IPS-20b (cell line): ENCODE results near the gene MAPK8IP3.

Experiments used
- H3K27ac ChIP-seq: one replicate; pipeline ENCODE4 v1.5.1; 2013; ENCODE audit warnings: low read length
- H3K27me3 ChIP-seq: 2 replicates; pipeline ENCODE4 v1.6.1; 2013; ENCODE audit warnings: mild to moderate bottlenecking, low read length, inconsistent platforms; ENCODE audit not compliant: insufficient read depth
- H3K36me3 ChIP-seq: 2 replicates; pipeline ENCODE4 v1.6.1; 2013; ENCODE audit warnings: low read depth, mild to moderate bottlenecking, inconsistent platforms, low read length, moderate library complexity; ENCODE audit not compliant: insufficient read depth
- H3K4me1 ChIP-seq: 2 replicates; pipeline ENCODE4 v1.6.1; 2013; ENCODE audit warnings: mild to moderate bottlenecking, control low read depth, inconsistent platforms, low read length, moderate library complexity; ENCODE audit not compliant: insufficient read depth
- H3K4me3 ChIP-seq: 2 replicates; pipeline ENCODE4 v1.5.1; 2013; ENCODE audit warnings: mild to moderate bottlenecking, low read length, inconsistent platforms
- H3K9ac ChIP-seq: 2 replicates; pipeline ENCODE4 v1.6.1; 2013; ENCODE audit warnings: low read depth, mild to moderate bottlenecking, inconsistent platforms, low read length, moderate library complexity
- H3K9me3 ChIP-seq: 2 replicates; pipeline ENCODE4 v1.6.1; 2013; ENCODE audit warnings: mild to moderate bottlenecking, low read depth, low read length, inconsistent platforms; ENCODE audit not compliant: insufficient read depth

The MAPK8IP3 gene

GRCh38 chr16:1705688-1706385 is at the start of gene MAPK8IP3:
MAPK8IP3 (plus strand) TSS chr16:1706195; CDS start chr16:1706340, 145 bp downstream.
- peak within 1 kb of the TSS; percentile 88 for H3K9ac ChIP-seq
- H3K27ac ChIP-seq: peak within 1 kb of the TSS; percentile 40
- no peaks in the 10 kb centered on the region for H3K27me3 ChIP-seq
- no peaks in the 10 kb centered on the region for H3K9me3 ChIP-seq
- H3K36me3 ChIP-seq: peaks cover 21% of the 10 kb centered on the region
- peak within 1 kb of the TSS; percentile 93 for H3K4me3 ChIP-seq
- 0 out of 2 replicates have a peak, but pooled peaks cover 4% of the 10 kb centered on the region for H3K4me1 ChIP-seq

- Histone ChIP-seq H3K9me3 (no peaks in the 10 kb centered on the region), H3K4me3 (no peak overlapping the region), H3K27me3 (no peaks in the 10 kb centered on the region), H3K36me3 (peaks cover 72% of the 10 kb centered on the region), H3K9ac (no peak overlapping the region), H3K27ac (no peak overlapping the region), H3K4me1 (no peaks in the 10 kb centered on the region)
Observed at GRCh38 chr16:1656808-1657617, 49.0 kb upstream of the MAPK8IP3 start.

- Histone ChIP-seq H3K4me1 (no peaks in the 10 kb centered on the region), H3K36me3 (peaks cover 72% of the 10 kb centered on the region), H3K27me3 (no peaks in the 10 kb centered on the region), H3K4me3 (no peak overlapping the region), H3K27ac (no peak overlapping the region), H3K9ac (no peak overlapping the region), H3K9me3 (no peaks in the 10 kb centered on the region)
Observed at GRCh38 chr16:1657841-1658240, 48.2 kb upstream of the MAPK8IP3 start.

- H3K4me3 ChIP-seq: no peak overlapping the region
- peaks cover 77% of the 10 kb centered on the region for H3K36me3 ChIP-seq
- H3K9ac ChIP-seq: no peak overlapping the region
- no peak overlapping the region for H3K27ac ChIP-seq
- H3K4me1 ChIP-seq: no peaks in the 10 kb centered on the region
- no peaks in the 10 kb centered on the region for H3K27me3 ChIP-seq
- H3K9me3 ChIP-seq: no peaks in the 10 kb centered on the region
Observed at GRCh38 chr16:1659031-1659430, 47.0 kb upstream of the MAPK8IP3 start.

GRCh38 chr16:1661826-1662225 is 44.2 kb upstream of the MAPK8IP3 start:
- H3K27ac ChIP-seq: no peak overlapping the region
- no peaks in the 10 kb centered on the region for H3K27me3 ChIP-seq
- peaks cover 81% of the 10 kb centered on the region for H3K36me3 ChIP-seq
- no peak overlapping the region for H3K4me3 ChIP-seq
- no peaks in the 10 kb centered on the region for H3K9me3 ChIP-seq
- H3K9ac ChIP-seq: no peak overlapping the region
- no peaks in the 10 kb centered on the region for H3K4me1 ChIP-seq

- no peak overlapping the region for H3K9ac ChIP-seq
- H3K27me3 ChIP-seq: no peaks in the 10 kb centered on the region
- no peak overlapping the region for H3K27ac ChIP-seq
- H3K36me3 ChIP-seq: peaks cover 81% of the 10 kb centered on the region
- no peaks in the 10 kb centered on the region for H3K4me1 ChIP-seq
- H3K9me3 ChIP-seq: no peaks in the 10 kb centered on the region
- no peak overlapping the region for H3K4me3 ChIP-seq
Observed at GRCh38 chr16:1662543-1662942, 43.5 kb upstream of the MAPK8IP3 start.

GRCh38 chr16:1665829-1666228 is 40.2 kb upstream of the MAPK8IP3 start:
- H3K27me3 ChIP-seq: no peaks in the 10 kb centered on the region
- H3K27ac ChIP-seq: no peak overlapping the region
- no peak overlapping the region for H3K9ac ChIP-seq
- H3K36me3 ChIP-seq: peaks cover 87% of the 10 kb centered on the region
- H3K9me3 ChIP-seq: no peaks in the 10 kb centered on the region
- no peak overlapping the region for H3K4me3 ChIP-seq
- H3K4me1 ChIP-seq: no peaks in the 10 kb centered on the region

GRCh38 chr16:1666316-1666715 is 39.7 kb upstream of the MAPK8IP3 start:
- Histone ChIP-seq H3K36me3 (peaks cover 91% of the 10 kb centered on the region), H3K9me3 (no peaks in the 10 kb centered on the region)

GRCh38 chr16:1667271-1667670 is 38.7 kb upstream of the MAPK8IP3 start:
- Histone ChIP-seq H3K27me3 (no peaks in the 10 kb centered on the region), H3K4me1 (no peaks in the 10 kb centered on the region), H3K36me3 (peaks cover 94% of the 10 kb centered on the region), H3K4me3 (no peak overlapping the region), H3K27ac (no peak overlapping the region), H3K9me3 (no peaks in the 10 kb centered on the region), H3K9ac (no peak overlapping the region)

More at GRCh38 chr16:1666316-1666715, 39.7 kb upstream of the MAPK8IP3 start:
- Histone ChIP-seq H3K4me3 (no peak overlapping the region), H3K27ac (no peak overlapping the region), H3K9ac (no peak overlapping the region), H3K4me1 (no peaks in the 10 kb centered on the region), H3K27me3 (no peaks in the 10 kb centered on the region)

GRCh38 chr16:1667916-1668315 is 38.1 kb upstream of the MAPK8IP3 start:
- H3K36me3 ChIP-seq: peaks cover 94% of the 10 kb centered on the region
- no peaks in the 10 kb centered on the region for H3K4me1 ChIP-seq
- no peaks in the 10 kb centered on the region for H3K9me3 ChIP-seq
- H3K4me3 ChIP-seq: no peak overlapping the region
- H3K27me3 ChIP-seq: no peaks in the 10 kb centered on the region
- no peak overlapping the region for H3K27ac ChIP-seq
- no peak overlapping the region for H3K9ac ChIP-seq

- H3K4me1 ChIP-seq: no peaks in the 10 kb centered on the region
- H3K27me3 ChIP-seq: no peaks in the 10 kb centered on the region
- no peak overlapping the region for H3K9ac ChIP-seq
- H3K27ac ChIP-seq: no peak overlapping the region
- no peak overlapping the region for H3K4me3 ChIP-seq
- H3K36me3 ChIP-seq: peaks cover 94% of the 10 kb centered on the region
- no peaks in the 10 kb centered on the region for H3K9me3 ChIP-seq
Observed at GRCh38 chr16:1668612-1669319, 37.2 kb upstream of the MAPK8IP3 start.
